NCI-H2171 treated with DMSO at 0.1 percent for 48 hours (cell line): ENCODE results near the gene FOXF2.
"Not testable (repeated sequence)": the region's sequence is repeated elsewhere in the genome, so short reads cannot be mapped to it uniquely, and the experiment has no call there.

ENCODE experiments used
- DNase-seq: peaks from one replicate; lab custom pipeline; 2025; lab: John Stamatoyannopoulos, UW

The FOXF2 gene

GRCh38 chr6:1389369-1390132 lies at the start of gene FOXF2:
Gene FOXF2, plus strand, starts transcription at chr6:1389576. Its CDS starts 372 bp downstream, at chr6:1389948.
- no peak for DNase-seq

- DNase-seq, result no peak
Measured at GRCh38 chr6:1346101-1346500, 43.3 kb upstream of the FOXF2 start.

- DNase-seq, result no peak
Measured at GRCh38 chr6:1346558-1347091, 42.8 kb upstream of the FOXF2 start.

GRCh38 chr6:1347161-1347560 lies 42.2 kb upstream of the FOXF2 start:
- no peak for DNase-seq

GRCh38 chr6:1348675-1349074 lies 40.7 kb upstream of the FOXF2 start:
- DNase-seq, result no peak

GRCh38 chr6:1349655-1350054 lies 39.7 kb upstream of the FOXF2 start:
- DNase-seq, result no peak

- DNase-seq, result no peak
Measured at GRCh38 chr6:1351381-1352008, 37.9 kb upstream of the FOXF2 start.

GRCh38 chr6:1355068-1355467 lies 34.3 kb upstream of the FOXF2 start:
- not testable (repeated sequence) for DNase-seq

- DNase-seq, result not testable (repeated sequence)
Measured at GRCh38 chr6:1361717-1362116, 27.7 kb upstream of the FOXF2 start.

GRCh38 chr6:1362643-1363042 lies 26.7 kb upstream of the FOXF2 start:
- no peak for DNase-seq

- DNase-seq, result no peak
Measured at GRCh38 chr6:1363298-1363697, 26.1 kb upstream of the FOXF2 start.

GRCh38 chr6:1363729-1364572 lies 25.4 kb upstream of the FOXF2 start:
- DNase-seq, result no peak

GRCh38 chr6:1364791-1365190 lies 24.6 kb upstream of the FOXF2 start:
- DNase-seq, result no peak

GRCh38 chr6:1365686-1366085 lies 23.7 kb upstream of the FOXF2 start:
- no peak for DNase-seq

GRCh38 chr6:1367771-1368170 lies 21.6 kb upstream of the FOXF2 start:
- no peak for DNase-seq

- no peak for DNase-seq
Measured at GRCh38 chr6:1368940-1369339, 20.4 kb upstream of the FOXF2 start.

- DNase-seq, result not testable (repeated sequence)
Measured at GRCh38 chr6:1369695-1370094, 19.7 kb upstream of the FOXF2 start.

GRCh38 chr6:1371933-1372332 lies 17.4 kb upstream of the FOXF2 start:
- no peak for DNase-seq

GRCh38 chr6:1372690-1373089 lies 16.7 kb upstream of the FOXF2 start:
- no peak for DNase-seq

- DNase-seq, result no peak
Measured at GRCh38 chr6:1376653-1377052, 12.7 kb upstream of the FOXF2 start.

GRCh38 chr6:1377526-1377925 lies 11.8 kb upstream of the FOXF2 start:
- DNase-seq, result no peak
